Putamen (tissue), 1 donor: ENCODE results near the gene MMP24OS.

Experiments used
- DNase-seq: peaks from one replicate; pipeline ENCODE4 v3.0.0-alpha.2; 2016; ENCODE audit warnings: low spot score

MMP24OS gene

GRCh38 chr20:35306931-35307517, 29.1 kb upstream of the MMP24OS start:
- no peak for DNase-seq

- DNase-seq: no peak
These were observed 28.0 kb upstream of the MMP24OS start for GRCh38 chr20:35305682-35306556.

- no peak for DNase-seq
These were observed 27.0 kb upstream of the MMP24OS start for GRCh38 chr20:35304956-35305355.

DNA sequence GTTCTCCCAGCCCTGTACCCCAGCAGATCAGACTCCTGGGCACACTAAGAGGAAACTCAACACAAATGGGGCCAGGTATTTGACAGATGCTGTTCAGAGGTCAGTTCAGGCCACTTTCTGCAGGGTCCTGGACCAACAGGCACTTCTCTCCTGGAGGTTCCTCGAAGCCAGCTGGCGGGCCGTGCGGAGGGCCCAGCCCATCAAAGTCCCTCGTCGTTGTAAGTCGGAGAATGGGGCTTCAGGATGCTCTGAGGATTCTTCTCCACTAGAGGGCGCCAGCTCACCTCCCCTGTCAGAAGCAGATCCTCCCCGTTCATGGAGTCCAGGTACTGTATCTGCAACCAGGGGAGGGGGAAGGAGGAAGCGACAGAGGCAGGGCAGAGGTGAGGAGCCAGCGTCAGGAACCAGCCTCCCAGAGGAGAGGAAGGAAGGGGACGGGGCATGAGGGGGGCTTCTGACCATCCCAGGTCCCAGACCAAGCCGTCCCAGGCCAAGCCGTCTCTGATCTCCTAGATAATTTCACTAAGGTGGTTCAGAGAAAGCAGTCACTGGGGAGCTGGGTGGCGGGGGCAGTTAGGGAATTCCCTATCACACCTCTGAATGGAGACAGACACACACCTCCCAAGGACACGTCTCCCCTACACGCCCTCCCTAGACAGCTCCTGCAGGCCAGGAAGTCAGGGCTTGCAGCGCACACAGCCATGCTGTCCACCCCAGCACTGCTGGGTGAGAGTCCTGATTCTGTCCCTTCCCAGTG, 26.0 kb upstream of the MMP24OS start:
- DNase-seq: peak; percentile 63

GRCh38 chr20:35303382-35303734, 25.4 kb upstream of the MMP24OS start:
- no peak for DNase-seq

DNA sequence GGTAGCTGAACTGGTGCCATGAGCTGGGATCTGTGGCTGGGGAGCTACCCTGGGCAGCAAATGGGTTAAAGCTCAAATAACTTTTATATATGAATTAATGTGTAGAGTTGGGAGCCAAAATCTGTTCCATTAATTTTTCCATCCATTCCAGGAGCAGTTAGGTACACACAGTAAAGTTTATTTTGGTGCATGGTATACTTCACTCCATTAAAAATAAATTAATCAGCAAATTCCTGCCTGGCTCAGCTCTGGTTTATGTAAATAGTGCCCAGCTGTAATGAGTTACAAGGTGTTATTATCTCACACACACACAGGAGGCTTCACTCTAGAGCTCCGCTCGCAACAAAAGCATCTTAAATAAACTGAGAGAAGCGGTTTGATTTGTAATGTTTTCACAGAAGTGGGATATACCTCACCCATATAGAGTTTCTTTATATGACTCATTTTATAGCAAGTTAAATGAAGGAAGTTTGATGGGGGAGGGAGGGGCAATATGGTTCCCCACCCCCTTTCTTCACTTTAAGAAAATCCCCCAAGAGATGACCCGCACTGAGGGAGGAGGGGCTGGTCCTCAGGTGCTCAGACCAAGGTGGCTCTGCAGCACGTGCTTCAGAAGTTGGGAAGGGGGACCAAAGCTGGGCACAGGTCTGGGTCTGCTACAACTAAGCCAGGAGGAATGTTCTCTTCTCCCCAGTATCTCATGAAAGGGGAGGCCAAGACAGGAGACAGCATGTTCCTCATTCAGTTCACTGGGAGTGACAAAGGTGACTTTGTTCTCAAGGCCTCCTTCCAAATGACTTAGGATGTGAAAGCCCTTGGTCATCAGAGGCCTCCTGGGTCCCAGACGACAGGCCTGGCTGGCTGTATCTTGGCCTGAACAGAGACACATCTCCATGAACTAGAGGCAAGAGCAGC, 24.8 kb upstream of the MMP24OS start:
- DNase-seq: no peak

- no peak for DNase-seq
These were observed 23.5 kb upstream of the MMP24OS start for GRCh38 chr20:35301426-35301825.

DNA sequence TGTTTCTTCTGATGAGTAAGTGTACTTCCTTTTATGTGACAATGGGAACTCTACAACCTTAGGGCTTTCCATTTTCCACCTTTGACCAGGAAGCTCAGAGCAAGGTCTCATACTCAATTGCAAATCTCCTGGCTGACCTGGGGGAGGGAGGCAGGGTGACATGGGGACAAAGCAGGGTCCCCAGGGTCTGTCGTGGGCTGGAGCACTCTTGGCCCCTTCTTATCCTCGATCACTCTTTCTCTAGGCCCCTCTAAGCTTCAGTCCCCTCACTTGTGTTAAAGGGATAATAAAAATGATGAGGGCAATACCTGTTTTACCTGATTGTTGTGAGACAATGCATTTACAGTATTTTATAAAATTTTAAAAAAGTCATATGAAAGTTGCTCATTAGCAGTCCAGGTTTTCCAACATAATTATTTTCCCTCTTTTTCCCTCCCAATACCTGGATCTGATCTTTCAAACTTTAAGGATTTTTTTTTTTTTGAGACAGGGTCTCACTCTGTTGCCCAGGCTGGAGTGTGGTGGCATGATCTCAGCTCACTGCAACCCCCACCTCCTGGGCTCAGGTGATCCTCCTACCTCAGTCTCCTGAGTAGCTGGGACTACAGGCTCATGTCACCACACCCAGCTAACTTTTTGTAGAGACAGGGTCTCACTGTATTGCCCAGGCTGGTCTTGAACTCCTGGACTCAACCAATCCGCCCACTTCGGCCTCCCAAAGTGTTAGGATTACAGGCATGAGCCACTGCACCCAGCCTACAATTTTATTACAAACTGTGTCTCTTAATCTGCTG, 22.7 kb upstream of the MMP24OS start:
- DNase-seq: no peak

- no peak for DNase-seq
These were observed 21.9 kb upstream of the MMP24OS start for GRCh38 chr20:35299780-35300179.

GRCh38 chr20:35298264-35298663, 20.3 kb upstream of the MMP24OS start:
- DNase-seq: no peak

DNA sequence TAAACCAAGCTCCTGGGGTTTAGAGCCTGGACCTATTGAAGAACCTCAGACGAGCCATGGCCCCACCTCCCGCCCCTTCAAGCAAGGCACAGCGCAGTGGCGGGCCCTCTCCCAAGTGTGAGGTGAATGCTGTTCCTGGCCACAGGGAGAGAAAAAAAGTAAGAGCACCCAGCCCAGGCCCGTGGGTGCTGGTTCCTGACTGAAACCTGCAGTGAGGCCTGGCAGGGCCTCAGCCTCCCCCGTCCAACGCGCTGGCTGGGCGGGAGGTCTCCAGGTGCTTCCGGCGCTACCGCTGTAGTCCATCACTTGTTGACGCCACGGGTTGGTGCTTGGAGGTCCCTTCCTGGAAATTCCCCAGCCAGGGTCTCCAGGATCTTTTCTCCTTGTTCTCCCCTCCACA, 19.8 kb upstream of the MMP24OS start:
- no peak for DNase-seq

- DNase-seq: no peak
These were observed 19.2 kb upstream of the MMP24OS start for GRCh38 chr20:35297155-35297554.

- no peak for DNase-seq
These were observed 18.2 kb upstream of the MMP24OS start for GRCh38 chr20:35296101-35296554.

- DNase-seq: no peak
These were observed 17.8 kb upstream of the MMP24OS start for GRCh38 chr20:35295674-35296073.

- no peak for DNase-seq
These were observed 17.1 kb upstream of the MMP24OS start for GRCh38 chr20:35295058-35295457.

DNA sequence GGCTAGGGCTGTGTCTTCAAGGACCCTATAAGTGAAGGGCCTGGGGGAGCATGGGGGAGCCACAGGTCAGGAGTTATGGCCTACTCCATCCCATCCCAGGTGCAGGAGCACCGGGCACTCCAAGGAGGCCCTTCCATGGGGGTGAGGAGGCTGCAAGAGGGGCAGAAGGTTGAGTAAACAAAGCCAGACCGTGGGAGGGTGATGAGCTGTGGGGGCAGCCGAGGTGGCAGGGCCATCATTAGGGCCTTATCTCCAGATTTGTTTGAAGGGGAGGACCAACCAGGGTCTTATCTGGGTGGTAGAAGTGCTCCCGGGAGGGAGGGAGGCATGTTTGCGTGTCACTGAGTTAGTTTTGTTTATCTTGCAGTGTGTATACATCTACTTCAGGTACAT, 16.4 kb upstream of the MMP24OS start:
- DNase-seq: no peak

- DNase-seq: no peak
These were observed 15.7 kb upstream of the MMP24OS start for GRCh38 chr20:35293303-35294292.

- no peak for DNase-seq
These were observed 14.8 kb upstream of the MMP24OS start for GRCh38 chr20:35292504-35293285.
